Fibroblast of the aortic adventitia (primary cell): ENCODE results near the gene WNT5A. TPM values are rescaled to one million over a fixed set of nuclear protein-coding genes. Genes with fewer than 3 reads are reported as not detected.

Experiments
- DNase-seq: peaks from one replicate; pipeline ENCODE4 v3.0.0-alpha.2; 2010; ENCODE audit warnings: low read depth
- H3K4me3 ChIP-seq: 2 replicates; pipeline ENCODE4 v1.5.1; 2011; ENCODE audit warnings: low read depth, mild to moderate bottlenecking, control low read depth, low read length, moderate library complexity
- CTCF ChIP-seq: IDR thresholded peaks from 2 replicates; pipeline ENCODE4 v1.5.1; 2011; ENCODE audit warnings: mild to moderate bottlenecking, low read length, control low read depth, inconsistent platforms; ENCODE audit not compliant: insufficient read depth
- total RNA-seq: library from RNA; depleted of rRNA; stranded (reverse); fragments of >200 nt; gene quantifications from 2 replicates; pipeline ENCODE4 v1.2.3, GENCODE V29; 2012; ENCODE audit warnings: low replicate concordance

Gene WNT5A
- total RNA-seq, 1 donor = 42.4 TPM

- peak overlapping the region; percentile 72 for H3K4me3 ChIP-seq
- TF ChIP-seq CTCF = no peak
- peak; percentile 83 for DNase-seq
Measured at GRCh38 chr3:55488398-55489055, 1.4 kb upstream of the WNT5A start.

GRCh38 chr3:55487381-55488241 lies 505 bp upstream of the WNT5A start:
- peak overlapping the region; percentile 72 for H3K4me3 ChIP-seq
- DNase-seq = peak; percentile 65
- TF ChIP-seq CTCF = no peak

- DNase-seq = peak; percentile 60
- H3K4me3 ChIP-seq = peak overlapping the region; percentile 72
- TF ChIP-seq CTCF = no peak
Measured at GRCh38 chr3:55486101-55486856, 827 bp downstream of the WNT5A start.

GRCh38 chr3:55484801-55485791 lies 2.0 kb downstream of the WNT5A start:
- H3K4me3 ChIP-seq = peak overlapping the region; percentile 72
- peak; percentile 87 for DNase-seq
- TF ChIP-seq CTCF = peak; percentile 80

- peak overlapping the region; percentile 69 for H3K4me3 ChIP-seq
- DNase-seq = no peak
- no peak for TF ChIP-seq CTCF
Measured at GRCh38 chr3:55484191-55484689, 2.9 kb downstream of the WNT5A start.
